HG03565 (cell line): ENCODE measurements around the gene IGSF5.
"Not testable (repeated sequence)": the region's sequence is repeated elsewhere in the genome, so short reads cannot be mapped to it uniquely, and the experiment has no call there.

Source experiments
- ATAC-seq: cut with Tn5 transposase; IDR thresholded peaks from one replicate; pipeline ENCODE4 v1.9.1; 2021; ENCODE audit warnings: mild to moderate bottlenecking, moderate library complexity; ENCODE audit not compliant: unreplicated experiment

Gene IGSF5

GRCh38 chr21:39737376-39738000 lies 7.5 kb upstream of the IGSF5 start:
- ATAC-seq = no peak

- no peak for ATAC-seq
Observed at GRCh38 chr21:39738566-39738965, 6.4 kb upstream of the IGSF5 start.

- not testable (repeated sequence) for ATAC-seq
Observed at GRCh38 chr21:39739531-39739930, 5.5 kb upstream of the IGSF5 start.

GRCh38 chr21:39742561-39742960 lies 2.4 kb upstream of the IGSF5 start:
- not testable (repeated sequence) for ATAC-seq

- not testable (repeated sequence) for ATAC-seq
Observed at GRCh38 chr21:39745332-39745731, 349 bp downstream of the IGSF5 start.

- ATAC-seq = no peak
Observed at GRCh38 chr21:39750670-39751069, 5.7 kb downstream of the IGSF5 start.

- no peak for ATAC-seq
Observed at GRCh38 chr21:39754811-39755210, 9.8 kb downstream of the IGSF5 start.

- no peak for ATAC-seq
Observed at GRCh38 chr21:39756285-39756684, 11.3 kb downstream of the IGSF5 start.

- ATAC-seq = no peak
Observed at GRCh38 chr21:39763272-39763970, 18.4 kb downstream of the IGSF5 start.

GRCh38 chr21:39774227-39774626 lies 29.2 kb downstream of the IGSF5 start:
- no peak for ATAC-seq

GRCh38 chr21:39775816-39776215 lies 30.8 kb downstream of the IGSF5 start:
- ATAC-seq = no peak

GRCh38 chr21:39776589-39776988 lies 31.6 kb downstream of the IGSF5 start:
- no peak for ATAC-seq

GRCh38 chr21:39781331-39781730 lies 36.3 kb downstream of the IGSF5 start:
- no peak for ATAC-seq

GRCh38 chr21:39788383-39788782 lies 43.4 kb downstream of the IGSF5 start:
- no peak for ATAC-seq

GRCh38 chr21:39796466-39796865 lies 51.5 kb downstream of the IGSF5 start:
- no peak for ATAC-seq

- no peak for ATAC-seq
Observed at GRCh38 chr21:39799178-39799577, 54.2 kb downstream of the IGSF5 start.

- ATAC-seq = no peak
Observed at GRCh38 chr21:39800311-39800710, 55.3 kb downstream of the IGSF5 start.

GRCh38 chr21:39802217-39802616 lies 57.2 kb downstream of the IGSF5 start:
- ATAC-seq = no peak

GRCh38 chr21:39803393-39803792 lies 58.4 kb downstream of the IGSF5 start:
- no peak for ATAC-seq

- ATAC-seq = no peak
Observed at GRCh38 chr21:39804240-39804639, 59.3 kb downstream of the IGSF5 start.

GRCh38 chr21:39805983-39806382 lies 61.0 kb downstream of the IGSF5 start:
- no peak for ATAC-seq

- no peak for ATAC-seq
Observed at GRCh38 chr21:39807738-39808137, 62.8 kb downstream of the IGSF5 start.

- no peak for ATAC-seq
Observed at GRCh38 chr21:39809936-39810335, 65.0 kb downstream of the IGSF5 start.
